Gastroesophageal sphincter (tissue), 3 donors: ENCODE results near the gene TBC1D2B.

Experiments used
- CTCF ChIP-seq, 4 experiments: fragments of 200-600 bp in 2 of 4; fragments of 450-650 bp in 2 of 4; sonication (generic) in 1 of 4; IDR thresholded peaks; one replicate each; pipeline ENCODE4 v1.5.1; 2017 to 2019; ENCODE audit warnings: antibody characterized with exemption in 4 of 4, mild to moderate bottlenecking in 2 of 4, moderate library complexity in 2 of 4
- EP300 ChIP-seq: sonication (generic); formaldehyde crosslinking; IDR thresholded peaks from one replicate; pipeline ENCODE4 v1.6.1; 2017; ENCODE audit warnings: antibody characterized with exemption, mild to moderate bottlenecking
- POLR2A ChIP-seq, 2 donors: fragments of 450-650 bp; IDR thresholded peaks; one replicate each; pipeline ENCODE4 v1.6.1; 2017; ENCODE audit warnings: antibody characterized with exemption in 2 of 2, mild to moderate bottlenecking in 2 of 2, moderate library complexity in 1 of 2

- TF ChIP-seq CTCF (IDR thresholded peaks at IDR 0.05) = no peak
- TF ChIP-seq POLR2A (IDR thresholded peaks at IDR 0.05) = no peak
- TF ChIP-seq EP300 = no peak
These were observed 19.7 kb downstream of the TBC1D2B start for GRCh38 chr15:78057803-78058202.
